Measurements from ENCODE around the gene BRD7.

The BRD7 gene

DNA sequence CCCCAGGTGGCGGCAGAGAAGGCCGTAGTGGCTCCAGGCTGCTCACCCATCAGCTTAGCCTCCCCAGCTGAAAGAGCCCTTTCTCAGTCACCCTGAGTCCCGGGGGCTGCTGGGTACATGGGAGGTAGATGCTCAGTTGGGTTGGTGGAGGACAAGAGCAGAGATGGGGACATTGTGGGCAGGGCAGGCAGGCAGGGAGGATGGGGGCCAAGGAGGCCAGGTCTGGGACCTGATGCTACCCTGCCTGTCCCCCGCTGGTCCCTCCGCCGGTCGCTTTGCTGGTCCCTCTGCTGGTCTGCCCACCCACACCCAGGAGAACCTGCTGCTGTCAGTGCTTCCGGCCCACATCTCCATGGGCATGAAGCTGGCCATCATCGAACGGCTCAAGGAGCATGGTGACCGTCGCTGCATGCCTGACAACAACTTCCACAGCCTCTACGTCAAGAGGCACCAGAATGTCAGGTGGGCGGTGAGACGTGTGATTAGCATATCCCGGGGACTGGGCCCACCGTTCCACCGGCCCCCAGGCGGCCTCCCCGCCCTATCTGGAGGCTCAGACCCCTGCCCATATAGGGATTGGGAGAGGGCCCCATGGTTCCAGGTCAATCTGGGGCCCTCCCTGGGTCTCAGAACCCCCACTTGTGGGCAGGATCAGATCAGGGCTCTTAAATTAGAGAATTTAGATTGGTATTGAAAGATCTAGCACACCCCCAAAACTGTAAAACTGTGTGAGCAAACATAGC lies 75.6 kb downstream of the BRD7 start:
- H3K27ac Mint-ChIP-seq = no peak overlapping the region

DNA sequence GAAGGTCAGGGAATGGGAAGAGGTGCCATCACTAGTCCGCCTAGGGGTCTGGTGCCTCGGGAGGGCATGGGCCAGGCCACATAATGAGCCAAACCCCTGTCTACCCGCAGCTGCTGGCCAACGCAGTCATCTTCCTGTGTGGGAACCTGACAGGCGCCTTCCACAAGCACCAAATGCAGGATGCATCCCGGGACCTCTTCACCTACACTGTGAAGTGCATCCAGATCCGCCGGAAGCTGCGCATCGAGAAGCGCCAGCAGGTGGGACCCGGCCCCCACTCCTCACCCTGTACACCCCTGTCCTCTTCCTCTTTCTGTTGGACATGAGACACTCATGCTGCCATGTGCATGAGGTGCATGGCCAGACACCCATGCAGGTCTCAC lies 76.2 kb downstream of the BRD7 start:
- Mint-ChIP-seq H3K4me3 (no peak overlapping the region), H3K9me3 (no peaks in the 10 kb centered on the region), H3K27ac (no peak overlapping the region), H3K27me3 (ENCODE audit: low read depth) (no peaks in the 10 kb centered on the region), H3K36me3 (ENCODE audit: low read depth) (peaks cover 27% of the 10 kb centered on the region), H3K4me1 (ENCODE audit: low read depth) (peaks cover 3% of the 10 kb centered on the region)

More for the DNA sequence above, 75.6 kb downstream of the BRD7 start:
- H3K36me3 Mint-ChIP-seq (ENCODE audit: low read depth) = peaks cover 27% of the 10 kb centered on the region
- no peaks in the 10 kb centered on the region for H3K9me3 Mint-ChIP-seq
- no peaks in the 10 kb centered on the region for H3K27me3 Mint-ChIP-seq (ENCODE audit: low read depth)
- H3K4me1 Mint-ChIP-seq (ENCODE audit: low read depth) = peaks cover 3% of the 10 kb centered on the region
- H3K4me3 Mint-ChIP-seq = no peak overlapping the region

DNA sequence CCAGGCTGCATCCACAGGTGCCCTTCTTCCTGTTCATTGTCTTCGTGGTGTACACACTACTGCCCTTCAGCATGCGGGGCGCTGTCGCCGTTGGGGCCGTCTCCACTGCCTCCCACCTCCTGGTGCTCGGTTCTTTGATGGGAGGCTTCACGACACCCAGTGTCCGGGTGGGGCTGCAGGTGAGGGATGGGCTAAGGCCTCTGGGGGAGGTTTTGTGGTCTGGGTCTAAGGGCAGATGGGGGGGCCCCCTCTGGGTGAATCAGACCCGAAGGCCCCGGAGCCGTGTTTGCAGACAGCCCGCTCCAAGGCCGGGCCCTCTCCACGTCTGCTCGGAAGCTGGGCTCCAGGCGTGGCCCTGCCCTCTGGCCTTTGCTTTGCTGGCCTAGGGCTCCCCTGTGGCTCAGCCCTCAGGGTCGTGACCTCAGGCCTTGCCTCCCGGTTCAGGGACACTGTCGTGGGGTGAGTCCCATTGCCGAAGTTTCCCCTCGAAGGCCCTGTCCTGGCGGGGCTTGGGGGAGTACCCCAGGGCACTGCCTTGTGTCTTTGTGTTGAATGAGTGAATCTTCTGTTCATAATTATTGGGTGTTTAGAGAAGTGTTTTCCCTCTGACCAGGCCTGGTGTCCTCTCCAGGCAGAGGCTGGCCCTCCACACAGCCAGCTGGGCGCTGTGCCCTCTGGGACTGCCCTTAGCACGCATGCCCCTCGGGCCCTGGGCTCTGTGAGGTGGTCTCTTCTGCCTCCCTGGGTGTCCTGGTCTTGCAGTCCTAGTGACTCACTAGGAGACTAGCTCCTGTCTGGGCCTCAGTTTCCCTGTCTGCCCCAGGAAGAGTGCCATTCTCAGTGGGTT lies 76.8 kb downstream of the BRD7 start:
- Mint-ChIP-seq H3K27me3 (ENCODE audit: low read depth) (no peaks in the 10 kb centered on the region), H3K9me3 (no peaks in the 10 kb centered on the region), H3K36me3 (ENCODE audit: low read depth) (peaks cover 30% of the 10 kb centered on the region), H3K27ac (no peak overlapping the region), H3K4me3 (no peak overlapping the region), H3K4me1 (ENCODE audit: low read depth) (peaks cover 3% of the 10 kb centered on the region)

DNA sequence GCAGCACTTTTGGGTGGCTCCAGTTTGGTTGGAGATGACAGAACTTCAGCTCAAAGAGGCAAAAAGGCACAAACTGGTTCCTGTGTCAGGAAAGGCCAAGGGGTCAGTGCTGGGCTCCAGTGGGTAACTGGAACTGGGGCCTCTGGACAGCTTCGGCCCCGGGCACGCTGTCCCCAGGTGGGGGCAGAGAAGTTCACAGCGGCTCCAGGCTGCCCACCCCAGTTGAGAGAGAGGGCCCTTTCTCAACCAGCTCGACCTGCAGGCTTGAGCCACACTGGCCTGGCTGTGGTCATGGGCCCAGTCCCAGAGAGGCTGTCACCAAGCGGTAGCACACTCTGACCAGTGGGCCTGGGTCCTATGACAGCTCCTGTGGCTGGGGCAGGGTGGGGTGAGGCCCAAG lies 77.9 kb downstream of the BRD7 start:
- Mint-ChIP-seq H3K36me3 (ENCODE audit: low read depth) (peaks cover 37% of the 10 kb centered on the region), H3K27me3 (ENCODE audit: low read depth) (no peaks in the 10 kb centered on the region), H3K9me3 (peaks cover 4% of the 10 kb centered on the region), H3K27ac (no peak overlapping the region), H3K4me3 (no peak overlapping the region), H3K4me1 (ENCODE audit: low read depth) (peaks cover 7% of the 10 kb centered on the region)

DNA sequence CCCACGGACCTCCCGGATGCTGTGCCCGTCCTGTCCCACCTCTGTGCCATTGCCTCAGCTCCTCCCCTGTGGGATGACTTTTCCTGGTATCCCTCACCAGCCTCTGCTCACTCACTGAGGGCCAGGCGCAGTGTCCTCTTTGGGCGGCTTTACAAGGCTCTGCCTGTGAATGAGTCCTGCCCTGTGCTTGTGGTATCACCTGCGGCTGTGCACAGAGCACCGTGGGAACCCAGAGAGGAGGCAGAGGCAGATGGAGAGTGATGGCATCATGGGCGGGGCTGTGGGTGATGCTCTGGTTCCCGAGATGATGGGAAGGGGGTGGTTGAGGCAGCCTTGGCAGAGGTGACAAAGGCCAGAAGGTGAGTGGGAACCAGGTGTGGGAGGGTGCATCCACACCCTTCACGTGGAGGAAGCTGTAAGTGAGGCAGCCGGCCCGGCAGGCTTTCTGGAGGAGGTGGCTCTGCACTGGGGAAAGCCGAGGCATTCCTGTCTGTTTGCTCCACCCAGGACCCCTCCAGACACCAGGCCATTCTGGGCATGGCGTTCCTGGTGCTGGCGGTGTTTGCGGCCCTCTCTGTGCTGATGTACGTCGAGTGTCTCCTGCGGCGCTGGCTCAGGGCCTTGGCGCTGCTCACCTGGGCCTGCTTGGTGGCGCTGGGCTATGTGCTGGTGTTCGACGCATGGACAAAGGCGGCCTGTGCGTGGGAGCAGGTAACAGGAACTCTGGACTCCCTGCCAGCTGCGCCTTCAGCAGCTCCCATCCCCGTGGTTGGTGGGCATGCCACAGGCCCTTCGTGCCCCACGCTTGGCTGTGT lies 78.6 kb downstream of the BRD7 start:
- no peak overlapping the region for H3K4me3 Mint-ChIP-seq

DNA sequence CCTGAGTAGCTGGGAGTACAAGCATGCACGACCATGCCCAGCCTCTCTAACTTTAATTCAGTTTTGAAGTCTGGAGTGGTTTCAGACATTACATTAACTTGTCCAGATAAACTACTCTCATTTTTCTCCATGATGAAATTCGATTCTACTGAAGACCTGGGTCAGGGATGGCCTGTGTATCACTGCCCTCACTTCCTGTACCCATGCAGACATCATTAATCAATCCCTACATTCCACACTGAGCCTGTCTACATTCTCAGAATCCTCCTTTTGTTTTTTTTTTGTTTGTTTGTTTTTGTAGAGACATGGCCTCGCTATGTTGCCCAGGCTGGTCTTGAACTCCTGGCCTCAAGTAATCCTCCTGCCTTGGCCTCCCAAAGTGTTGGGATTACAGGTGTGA lies 79.9 kb downstream of the BRD7 start:
- peak overlapping the region; percentile 41 for H3K27ac Mint-ChIP-seq
- peaks cover 38% of the 10 kb centered on the region for H3K36me3 Mint-ChIP-seq (ENCODE audit: low read depth)
- H3K27me3 Mint-ChIP-seq (ENCODE audit: low read depth) = no peaks in the 10 kb centered on the region
- H3K9me3 Mint-ChIP-seq = peaks cover 4% of the 10 kb centered on the region
- no peak overlapping the region for H3K4me3 Mint-ChIP-seq
- peaks cover 20% of the 10 kb centered on the region for H3K4me1 Mint-ChIP-seq (ENCODE audit: low read depth)

More for the DNA sequence above, 78.6 kb downstream of the BRD7 start:
- Mint-ChIP-seq H3K9me3 (peaks cover 4% of the 10 kb centered on the region), H3K4me1 (ENCODE audit: low read depth) (peaks cover 11% of the 10 kb centered on the region), H3K27ac (peak overlapping the region; percentile 22), H3K36me3 (ENCODE audit: low read depth) (peaks cover 37% of the 10 kb centered on the region), H3K27me3 (ENCODE audit: low read depth) (no peaks in the 10 kb centered on the region)

DNA sequence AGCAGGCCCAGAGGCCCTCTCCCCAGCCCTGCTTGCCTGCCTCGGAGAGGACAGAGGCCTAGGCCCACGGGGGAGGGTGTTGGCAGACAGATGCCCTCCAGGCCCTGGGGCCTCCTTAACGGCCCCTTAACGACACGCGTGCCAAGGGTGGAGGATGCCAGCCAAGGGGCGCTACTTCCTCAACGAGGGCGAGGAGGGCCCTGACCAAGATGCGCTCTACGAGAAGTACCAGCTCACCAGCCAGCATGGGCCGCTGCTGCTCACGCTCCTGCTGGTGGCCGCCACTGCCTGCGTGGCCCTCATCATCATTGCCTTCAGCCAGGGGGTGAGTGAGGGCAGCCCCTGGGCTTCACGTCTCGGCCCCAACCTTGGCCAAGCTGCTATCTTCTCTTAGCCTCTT lies 80.8 kb downstream of the BRD7 start:
- Mint-ChIP-seq H3K4me3 (no peak overlapping the region), H3K27ac (no peak overlapping the region)

DNA sequence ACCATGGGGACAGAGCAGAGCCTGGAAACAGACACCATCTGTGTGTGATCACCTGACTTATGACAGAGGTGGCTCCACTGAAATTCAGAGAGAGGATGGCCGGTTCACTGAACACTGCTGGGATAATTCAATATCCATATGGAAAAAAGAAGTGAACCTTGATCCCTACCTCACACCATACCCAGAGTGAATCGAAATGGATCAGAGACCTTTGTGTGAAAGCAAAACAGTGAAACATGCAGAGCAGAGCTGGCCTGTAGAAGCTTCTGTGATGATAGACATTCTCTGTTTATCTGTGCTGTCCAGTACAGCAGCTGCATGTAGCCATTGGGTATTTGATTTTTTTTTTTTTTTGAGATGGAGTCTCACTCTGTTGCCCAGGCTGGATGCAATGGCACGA lies 82.1 kb downstream of the BRD7 start:
- Mint-ChIP-seq H3K36me3 (ENCODE audit: low read depth) (peaks cover 39% of the 10 kb centered on the region), H3K4me3 (no peak overlapping the region), H3K27ac (no peak overlapping the region), H3K4me1 (ENCODE audit: low read depth) (peaks cover 35% of the 10 kb centered on the region), H3K27me3 (ENCODE audit: low read depth) (no peaks in the 10 kb centered on the region), H3K9me3 (peaks cover 4% of the 10 kb centered on the region)

More for the DNA sequence above, 80.8 kb downstream of the BRD7 start:
- Mint-ChIP-seq H3K36me3 (ENCODE audit: low read depth) (peaks cover 35% of the 10 kb centered on the region), H3K9me3 (peaks cover 4% of the 10 kb centered on the region), H3K4me1 (ENCODE audit: low read depth) (peaks cover 23% of the 10 kb centered on the region), H3K27me3 (ENCODE audit: low read depth) (no peaks in the 10 kb centered on the region)

DNA sequence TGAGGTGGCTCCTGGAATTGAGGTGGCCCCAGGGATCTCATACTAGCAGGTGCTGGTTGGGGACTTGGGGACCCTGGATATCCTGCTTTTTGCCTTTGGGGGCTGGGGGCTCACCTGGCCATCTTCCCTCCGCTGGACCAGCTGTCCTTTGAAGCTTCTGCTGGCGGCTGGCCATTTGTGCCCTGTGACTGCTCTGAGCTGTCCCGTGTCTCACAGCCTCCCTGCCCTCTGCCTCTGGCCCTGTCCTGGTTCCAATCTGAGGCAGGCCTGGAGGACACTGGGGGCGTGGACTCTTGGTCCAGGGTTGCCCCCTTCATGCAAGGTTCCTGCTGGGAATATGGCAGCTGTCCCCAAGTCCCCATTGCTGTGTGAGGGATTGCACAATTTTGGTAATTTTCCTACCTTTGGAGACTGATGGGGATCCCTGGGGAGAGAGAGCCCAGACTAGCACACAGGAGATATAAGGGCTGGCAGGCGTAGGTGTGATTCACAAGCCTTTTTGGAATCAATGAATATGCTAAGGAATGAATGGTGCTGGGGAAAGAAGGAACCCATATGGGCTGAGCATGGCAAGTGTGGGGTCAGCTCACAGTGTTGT lies 83.3 kb downstream of the BRD7 start:
- H3K4me1 Mint-ChIP-seq (ENCODE audit: low read depth) = peaks cover 43% of the 10 kb centered on the region
- H3K36me3 Mint-ChIP-seq (ENCODE audit: low read depth) = peaks cover 37% of the 10 kb centered on the region
- H3K4me3 Mint-ChIP-seq = no peak overlapping the region

DNA sequence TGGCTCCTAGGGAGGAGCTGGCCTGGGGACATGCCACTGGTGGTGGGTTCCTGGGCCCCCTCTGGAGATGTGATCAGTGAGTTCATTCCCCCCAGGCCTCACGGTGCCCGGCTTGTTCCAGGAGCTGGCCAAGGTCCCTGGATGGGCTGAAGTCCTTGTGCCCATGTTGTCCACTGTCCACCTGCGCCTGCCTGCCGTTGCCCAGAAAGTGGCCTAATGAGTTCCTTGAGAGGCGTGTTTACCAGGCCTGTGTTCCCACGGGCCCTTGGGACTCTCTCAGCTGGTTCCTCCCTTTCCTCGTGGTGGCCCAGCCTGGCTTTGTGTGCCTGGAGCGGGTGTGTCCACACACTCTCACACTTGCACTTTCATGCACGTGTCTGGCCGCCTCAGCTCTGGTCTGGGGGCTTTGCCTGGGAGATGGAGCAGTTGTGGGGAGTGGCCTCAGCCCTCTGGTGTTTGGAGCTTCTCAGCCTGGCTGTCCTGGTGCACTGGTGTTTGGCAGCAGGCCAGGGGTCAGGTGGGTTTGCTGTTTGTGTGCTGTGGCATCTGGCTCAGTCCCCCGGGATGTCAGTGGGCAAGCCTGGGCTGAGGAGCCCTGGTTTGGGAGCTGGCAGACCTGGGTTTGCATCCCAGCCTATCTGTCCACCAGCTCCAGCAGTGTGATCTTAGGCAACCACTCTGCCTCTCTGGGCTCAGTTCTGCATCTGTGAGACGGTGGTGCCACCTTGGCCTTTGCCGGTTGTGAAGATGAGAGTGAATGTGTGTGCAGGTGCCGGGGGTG lies 84.5 kb downstream of the BRD7 start:
- Mint-ChIP-seq H3K4me3 (no peak overlapping the region), H3K27me3 (ENCODE audit: low read depth) (no peaks in the 10 kb centered on the region), H3K9me3 (peaks cover 4% of the 10 kb centered on the region), H3K27ac (peak overlapping the region; percentile 36), H3K36me3 (ENCODE audit: low read depth) (peaks cover 43% of the 10 kb centered on the region), H3K4me1 (ENCODE audit: low read depth) (peaks cover 55% of the 10 kb centered on the region)

More for the DNA sequence above, 83.3 kb downstream of the BRD7 start:
- H3K9me3 Mint-ChIP-seq = peaks cover 4% of the 10 kb centered on the region
- H3K27ac Mint-ChIP-seq = no peak overlapping the region
- no peaks in the 10 kb centered on the region for H3K27me3 Mint-ChIP-seq (ENCODE audit: low read depth)

DNA sequence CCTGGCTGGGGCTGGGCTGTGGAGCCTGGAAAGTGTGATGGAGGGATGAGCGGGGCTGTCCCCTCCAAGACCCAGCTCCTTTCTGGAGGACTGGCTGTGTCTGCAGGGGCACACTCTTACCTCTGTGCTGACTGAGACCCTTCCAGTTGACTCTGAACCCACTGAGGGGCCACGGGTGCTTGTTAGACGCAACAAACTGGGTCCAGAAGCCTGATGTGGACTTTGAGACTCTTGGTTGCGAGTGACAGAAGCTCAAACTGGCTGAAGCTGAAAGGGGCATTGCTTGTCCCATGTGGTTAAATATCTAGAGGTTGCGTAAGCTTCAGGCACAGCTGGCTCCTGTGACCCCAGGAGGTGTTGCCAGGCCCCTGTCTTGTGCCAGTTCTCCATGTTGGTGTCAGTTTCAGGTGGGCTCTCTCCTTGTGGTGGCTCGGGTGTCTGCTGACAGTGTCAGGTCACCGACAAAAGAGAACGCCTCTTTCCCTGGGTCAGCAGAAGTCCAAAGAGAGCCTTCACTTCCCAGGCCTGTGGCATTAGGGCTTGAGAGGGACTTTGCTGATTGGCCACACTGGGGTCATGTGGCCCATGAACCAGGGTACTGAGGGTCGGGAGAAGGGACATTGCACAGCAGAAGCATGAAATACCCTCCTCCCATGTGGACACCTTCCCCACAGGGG lies 85.7 kb downstream of the BRD7 start:
- Mint-ChIP-seq H3K36me3 (ENCODE audit: low read depth) (peaks cover 42% of the 10 kb centered on the region), H3K27ac (peak overlapping the region; percentile 41), H3K4me1 (ENCODE audit: low read depth) (peaks cover 64% of the 10 kb centered on the region), H3K4me3 (no peak overlapping the region), H3K9me3 (peaks cover 4% of the 10 kb centered on the region), H3K27me3 (ENCODE audit: low read depth) (no peaks in the 10 kb centered on the region)

DNA sequence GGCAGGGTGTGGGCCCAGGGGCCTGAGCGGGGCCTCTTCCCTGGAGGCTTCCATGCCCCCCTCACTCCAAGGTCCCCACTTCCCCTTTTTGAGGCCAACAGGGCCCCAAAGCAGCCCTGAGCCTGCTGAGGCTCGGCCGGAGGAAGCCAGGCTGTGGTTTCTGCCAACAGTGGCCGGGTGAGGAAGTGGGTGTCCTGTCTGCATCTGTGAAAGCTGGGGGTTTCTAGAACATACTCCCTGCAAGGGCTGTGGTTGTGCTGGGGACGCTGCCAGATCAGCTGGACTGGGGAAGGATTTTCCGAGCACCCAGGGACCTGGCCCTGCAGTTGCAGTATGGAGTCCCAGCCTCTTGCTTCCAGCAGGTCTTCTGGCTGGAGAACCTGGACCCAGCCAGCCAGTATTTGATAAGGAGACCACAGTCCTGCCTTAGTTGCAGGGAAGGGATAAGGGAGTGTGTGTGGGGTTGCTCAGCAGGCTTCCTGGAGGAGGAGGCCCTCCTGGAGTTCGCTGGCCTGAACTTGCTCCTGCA lies 86.7 kb downstream of the BRD7 start:
- Mint-ChIP-seq H3K36me3 (ENCODE audit: low read depth) (peaks cover 46% of the 10 kb centered on the region), H3K27me3 (ENCODE audit: low read depth) (no peaks in the 10 kb centered on the region), H3K27ac (peak overlapping the region; percentile 67), H3K4me1 (ENCODE audit: low read depth) (peaks cover 75% of the 10 kb centered on the region), H3K9me3 (peaks cover 4% of the 10 kb centered on the region), H3K4me3 (peak overlapping the region; percentile 59)
